Colonic mucosa (tissue), 4 donors: Measurements from ENCODE around the gene ZNF385A. TPM values are rescaled to one million over a fixed set of nuclear protein-coding genes. Genes with fewer than 3 reads are reported as not detected.
A peak's percentile ranks its signal among the peaks of the same experiment; 100 is the strongest.

Experiments
- DNase-seq: peaks from one replicate; pipeline ENCODE4 v3.0.0-alpha.2; 2020
- H3K27ac ChIP-seq: fragments of 200-600 bp; one replicate; pipeline ENCODE4 v1.8.0; 2021
- H3K27me3 ChIP-seq: fragments of 200-600 bp; one replicate; pipeline ENCODE4 v1.8.0; 2021
- H3K36me3 ChIP-seq: fragments of 200-600 bp; one replicate; pipeline ENCODE4 v1.8.0; 2021
- H3K4me1 ChIP-seq: fragments of 200-600 bp; one replicate; pipeline ENCODE4 v1.8.0; 2021; ENCODE audit warnings: mild to moderate bottlenecking
- H3K4me3 ChIP-seq: fragments of 200-600 bp; one replicate; pipeline ENCODE4 v1.8.0; 2021
- H3K9ac ChIP-seq, 2 donors: one replicate each; pipeline ENCODE4 v1.7.0; 2013; ENCODE audit warnings: control low read depth in 2 of 2, low read depth in 2 of 2, low read length in 2 of 2
- H3K9me3 ChIP-seq: fragments of 200-600 bp; one replicate; pipeline ENCODE4 v1.8.0; 2021
- intact Hi-C: fragments of 100-400 bp; cut with DNase I; formaldehyde crosslinking; loops from one replicate; pipeline ENCODE4 v1.14.1; 2022
- total RNA-seq, 2 donors: library from RNA; stranded (reverse); fragmentation: NEBNext Ultra II Directional in 1 of 2; extraction: Animal tissue kit (Norgen Biotek cat#: 25700) in 1 of 2; gene quantifications; one replicate each; pipeline ENCODE4 v1.2.1, GENCODE V29; 2021
- TF ChIP-seq, protein P1 (sequence below): fragments of 200-600 bp; IDR thresholded peaks from one replicate; pipeline ENCODE4 v1.8.0; 2022; ENCODE audit warnings: antibody characterized with exemption, mild to moderate bottlenecking
- donor health status: healthy.
- donor health status: DM: no; HTN: no; CAD: no.
- donor health status: DM: no; HTN: no; CAD: no.

Gene ZNF385A
- total RNA-seq, 2 donors from 2014 or later, result 3.8 to 7.3 TPM

DNA sequence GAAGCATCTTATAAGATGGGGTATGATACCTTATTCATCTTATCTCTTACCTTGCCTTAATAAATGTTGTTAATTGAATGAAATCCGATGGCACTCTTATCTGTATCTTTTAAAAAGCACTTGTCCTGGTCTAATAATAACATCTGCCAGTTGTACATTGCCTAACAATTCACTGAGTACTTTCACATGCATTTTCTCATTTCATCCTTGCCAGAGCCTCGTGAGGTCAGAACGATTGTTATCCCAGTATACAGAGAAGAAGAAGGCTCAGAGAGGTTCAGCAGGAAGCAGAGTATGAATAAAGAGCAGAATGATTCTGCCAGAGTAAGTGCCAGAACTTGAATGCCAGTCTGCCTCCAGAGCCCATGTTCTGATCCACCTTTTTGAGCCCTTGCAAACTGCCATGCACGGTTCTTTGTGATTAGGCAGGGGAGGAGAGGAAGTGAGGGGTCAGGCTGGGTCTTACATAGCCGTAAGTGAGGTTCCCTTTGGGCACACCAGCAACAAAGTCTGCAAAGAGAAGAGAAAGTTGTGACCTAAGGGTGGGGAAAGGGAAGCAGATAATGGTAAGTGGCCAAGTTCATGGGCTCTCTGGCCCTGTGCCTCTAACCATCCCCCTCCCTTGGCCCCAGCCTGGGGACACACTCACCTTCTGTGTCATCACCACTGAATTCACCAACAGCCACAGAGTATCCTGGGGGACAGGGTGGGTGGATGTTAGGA is 22.8 kb upstream of the ZNF385A start:
- H3K27me3 ChIP-seq, result no peaks in the 10 kb centered on the region
- no peak for DNase-seq
- TF ChIP-seq, protein P1, sequence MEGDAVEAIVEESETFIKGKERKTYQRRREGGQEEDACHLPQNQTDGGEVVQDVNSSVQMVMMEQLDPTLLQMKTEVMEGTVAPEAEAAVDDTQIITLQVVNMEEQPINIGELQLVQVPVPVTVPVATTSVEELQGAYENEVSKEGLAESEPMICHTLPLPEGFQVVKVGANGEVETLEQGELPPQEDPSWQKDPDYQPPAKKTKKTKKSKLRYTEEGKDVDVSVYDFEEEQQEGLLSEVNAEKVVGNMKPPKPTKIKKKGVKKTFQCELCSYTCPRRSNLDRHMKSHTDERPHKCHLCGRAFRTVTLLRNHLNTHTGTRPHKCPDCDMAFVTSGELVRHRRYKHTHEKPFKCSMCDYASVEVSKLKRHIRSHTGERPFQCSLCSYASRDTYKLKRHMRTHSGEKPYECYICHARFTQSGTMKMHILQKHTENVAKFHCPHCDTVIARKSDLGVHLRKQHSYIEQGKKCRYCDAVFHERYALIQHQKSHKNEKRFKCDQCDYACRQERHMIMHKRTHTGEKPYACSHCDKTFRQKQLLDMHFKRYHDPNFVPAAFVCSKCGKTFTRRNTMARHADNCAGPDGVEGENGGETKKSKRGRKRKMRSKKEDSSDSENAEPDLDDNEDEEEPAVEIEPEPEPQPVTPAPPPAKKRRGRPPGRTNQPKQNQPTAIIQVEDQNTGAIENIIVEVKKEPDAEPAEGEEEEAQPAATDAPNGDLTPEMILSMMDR, result no peak
- H3K4me3 ChIP-seq, result no peak overlapping the region
- H3K9me3 ChIP-seq, result no peaks in the 10 kb centered on the region
- no peak overlapping the region for H3K27ac ChIP-seq
- intact Hi-C loops, result no loop called here
- no peak overlapping the region for H3K9ac ChIP-seq
- no peaks in the 10 kb centered on the region for H3K36me3 ChIP-seq
- H3K4me1 ChIP-seq, result no peaks in the 10 kb centered on the region

DNA sequence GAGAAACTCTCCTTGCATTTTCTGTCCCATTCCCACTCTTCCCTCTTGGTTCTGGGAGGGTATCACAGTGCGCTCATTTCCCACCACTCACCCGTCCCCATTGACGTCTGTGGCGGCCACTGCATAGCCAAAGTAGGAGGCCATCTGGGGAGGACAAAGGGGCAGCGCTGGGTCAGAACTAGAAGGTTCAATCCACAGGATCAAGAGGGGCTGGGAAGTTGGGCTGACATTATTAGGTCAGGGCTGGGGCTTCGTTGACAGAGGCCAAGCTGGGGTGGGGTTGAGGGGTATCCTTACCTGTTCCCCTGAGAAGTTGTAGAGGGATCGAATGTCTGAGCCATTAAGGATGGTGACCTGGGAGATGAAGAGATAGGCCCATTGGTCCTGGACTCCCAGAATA is 21.0 kb upstream of the ZNF385A start:
- H3K9ac ChIP-seq, result no peak overlapping the region
- no peaks in the 10 kb centered on the region for H3K27me3 ChIP-seq
- no peak for DNase-seq
- H3K4me1 ChIP-seq, result no peaks in the 10 kb centered on the region
- TF ChIP-seq, protein P1, result no peak
- no peaks in the 10 kb centered on the region for H3K36me3 ChIP-seq
- H3K9me3 ChIP-seq, result no peaks in the 10 kb centered on the region
- intact Hi-C loops, result no loop called here
- no peak overlapping the region for H3K4me3 ChIP-seq
- H3K27ac ChIP-seq, result no peak overlapping the region

DNA sequence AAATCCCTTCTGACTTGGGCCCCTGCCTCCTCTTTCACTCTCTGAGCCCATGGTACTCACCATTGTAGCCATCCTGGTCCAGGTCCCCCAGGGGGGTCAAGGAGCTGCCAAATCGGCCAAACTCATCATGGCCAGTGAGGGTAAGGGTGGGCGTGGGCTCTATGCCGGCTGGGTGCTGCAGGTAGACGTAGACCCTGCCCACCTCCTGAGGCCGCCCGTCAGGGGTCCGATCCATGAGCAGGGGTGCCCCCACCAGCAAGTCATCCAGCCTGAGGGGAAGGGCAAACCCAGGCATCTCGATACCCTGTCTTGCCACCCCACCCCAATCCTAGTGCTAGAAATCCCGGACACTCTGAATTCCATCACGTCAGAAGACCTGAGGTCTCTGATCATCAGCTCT is 20.6 kb upstream of the ZNF385A start:
- Histone ChIP-seq H3K36me3 (no peaks in the 10 kb centered on the region), H3K4me3 (no peak overlapping the region), H3K9ac (no peak overlapping the region), H3K4me1 (no peaks in the 10 kb centered on the region), H3K9me3 (no peaks in the 10 kb centered on the region), H3K27me3 (no peaks in the 10 kb centered on the region), H3K27ac (no peak overlapping the region)
- intact Hi-C loops, result no loop called here
- DNase-seq, result no peak
- TF ChIP-seq, protein P1, result no peak

DNA sequence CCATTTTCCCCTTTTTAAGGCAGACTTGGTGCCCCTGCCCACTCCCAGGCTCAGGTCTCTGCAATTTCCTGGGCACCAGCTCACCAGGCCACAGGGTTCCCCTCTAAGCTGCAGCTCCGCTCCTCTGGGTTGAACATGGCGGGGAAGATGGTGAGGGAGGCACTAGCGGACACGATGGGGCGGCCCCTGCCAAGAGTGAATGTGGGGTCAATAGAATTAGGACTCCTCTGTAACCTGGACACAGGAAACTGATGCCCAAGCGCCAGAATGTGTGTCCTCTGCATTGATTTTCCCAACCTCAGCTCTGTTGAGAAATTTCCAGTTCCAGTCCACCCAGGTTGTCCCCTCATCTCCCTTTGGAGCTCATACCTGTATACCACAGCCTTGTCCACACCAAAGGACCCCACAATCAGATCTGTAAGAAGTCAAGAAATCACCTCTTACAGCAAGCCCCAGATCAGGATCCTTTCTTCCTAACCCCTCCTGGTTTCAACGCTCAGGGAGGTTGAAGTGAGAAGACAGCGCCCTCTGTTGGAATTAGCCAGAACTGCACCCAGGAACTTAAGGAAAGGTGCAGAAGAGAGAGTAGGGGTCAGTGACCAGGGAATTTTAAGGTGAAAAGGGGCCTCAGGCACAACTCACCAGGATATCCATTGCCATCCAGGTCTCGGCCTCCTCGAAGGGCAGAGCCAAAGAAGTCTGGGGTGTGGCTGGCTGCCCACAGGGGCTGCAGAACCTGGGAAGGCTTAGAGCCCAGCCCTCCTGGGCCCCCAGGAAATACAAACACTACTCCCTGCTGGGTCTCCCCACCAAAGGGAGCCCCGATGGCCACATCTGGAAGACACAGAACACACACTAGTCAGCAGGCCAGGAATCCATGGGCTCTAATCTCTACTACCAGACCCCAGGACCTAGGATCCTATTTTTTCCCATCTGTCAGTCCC is 19.8 kb upstream of the ZNF385A start:
- H3K36me3 ChIP-seq, result no peaks in the 10 kb centered on the region
- DNase-seq, result no peak
- H3K4me3 ChIP-seq, result no peak overlapping the region
- TF ChIP-seq, protein P1, result peak; percentile 90
- no peaks in the 10 kb centered on the region for H3K4me1 ChIP-seq
- no peak overlapping the region for H3K9ac ChIP-seq
- no peaks in the 10 kb centered on the region for H3K9me3 ChIP-seq
- no peak overlapping the region for H3K27ac ChIP-seq
- H3K27me3 ChIP-seq, result no peaks in the 10 kb centered on the region
- intact Hi-C loops, result no loop called here

DNA sequence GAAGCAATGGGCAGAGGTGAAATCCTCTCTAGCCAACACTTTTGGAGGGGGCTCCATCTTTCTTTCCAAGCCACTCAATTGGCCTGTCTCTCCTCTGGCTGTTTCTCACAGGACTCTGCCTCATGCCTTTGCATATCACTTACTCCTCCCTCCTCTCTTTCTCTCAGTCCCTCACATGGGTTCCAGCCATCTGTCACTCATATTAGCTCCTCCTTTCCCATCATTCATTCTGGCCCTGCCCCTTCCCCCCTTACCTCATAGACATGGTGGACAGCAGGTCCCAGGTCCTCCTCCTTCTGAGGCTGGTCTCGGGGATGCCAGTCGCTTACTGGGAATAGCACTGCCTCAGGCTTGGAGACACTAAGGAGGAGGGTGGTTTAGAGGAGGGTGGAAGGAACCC is 16.6 kb upstream of the ZNF385A start:
- H3K27ac ChIP-seq, result no peak overlapping the region
- no peak overlapping the region for H3K4me3 ChIP-seq
- no peaks in the 10 kb centered on the region for H3K27me3 ChIP-seq
- H3K4me1 ChIP-seq, result no peaks in the 10 kb centered on the region
- TF ChIP-seq, protein P1, result no peak
- no peaks in the 10 kb centered on the region for H3K36me3 ChIP-seq
- no peak for DNase-seq
- intact Hi-C loops, result no loop called here
- no peak overlapping the region for H3K9ac ChIP-seq
- H3K9me3 ChIP-seq, result no peaks in the 10 kb centered on the region
